ENCODE data around the gene FRRS1L.

The FRRS1L gene

GRCh38 chr9:109108318-109108717, 58.7 kb downstream of the FRRS1L start:
- no peak for DNase-seq (ENCODE audit: low spot score)
- no peak overlapping the region for H3K27ac ChIP-seq
- TF ChIP-seq CTCF (conservative IDR thresholded peaks at IDR 0.05; ENCODE audit: low read depth) = no peak
- ChIA-PET POLR2A (ENCODE audit: low non-redundant PET) (no interaction called here), CTCF (no interaction called here)

- H3K27ac ChIP-seq = peak overlapping the region; percentile 77
- CTCF ChIA-PET = interaction anchor here (0.7 kb wide), 1 partner anchor 137 kb away, joined by 3 read pairs; no protein-coding TSS in a partner anchor
- POLR2A ChIA-PET (ENCODE audit: low non-redundant PET) = interaction anchor here (0.7 kb wide), 1 partner anchor 94 kb away, joined by 7 read pairs; no protein-coding TSS in a partner anchor
- no peak for TF ChIP-seq CTCF (conservative IDR thresholded peaks at IDR 0.05; ENCODE audit: low read depth)
- peak; percentile 88 for DNase-seq (ENCODE audit: low spot score)
Observed at GRCh38 chr9:109107402-109108240, 59.4 kb downstream of the FRRS1L start.

GRCh38 chr9:109101810-109102209, 65.2 kb downstream of the FRRS1L start:
- TF ChIP-seq CTCF (conservative IDR thresholded peaks at IDR 0.05; ENCODE audit: low read depth) = no peak
- H3K27ac ChIP-seq = no peak overlapping the region
- CTCF ChIA-PET = interaction anchor here (0.7 kb wide), 1 partner anchor 218 kb away, joined by 3 read pairs; no protein-coding TSS in a partner anchor
- POLR2A ChIA-PET (ENCODE audit: low non-redundant PET) = no interaction called here
- peak; percentile 82 for DNase-seq (ENCODE audit: low spot score)

GRCh38 chr9:109101202-109101595, 65.8 kb downstream of the FRRS1L start:
- no peak for DNase-seq (ENCODE audit: low spot score)
- H3K27ac ChIP-seq = no peak overlapping the region
- no peak for TF ChIP-seq CTCF (conservative IDR thresholded peaks at IDR 0.05; ENCODE audit: low read depth)
- ChIA-PET POLR2A (ENCODE audit: low non-redundant PET) (no interaction called here), CTCF (no interaction called here)

- DNase-seq (ENCODE audit: low spot score) = no peak
- no peak overlapping the region for H3K27ac ChIP-seq
- CTCF ChIA-PET = interaction anchor here (0.6 kb wide), 1 partner anchor 219 kb away, joined by 4 read pairs; no protein-coding TSS in a partner anchor
- no peak for TF ChIP-seq CTCF (conservative IDR thresholded peaks at IDR 0.05; ENCODE audit: low read depth)
- POLR2A ChIA-PET (ENCODE audit: low non-redundant PET) = no interaction called here
Observed at GRCh38 chr9:109100543-109101201, 66.4 kb downstream of the FRRS1L start.

GRCh38 chr9:109098960-109099308, 68.1 kb downstream of the FRRS1L start:
- TF ChIP-seq CTCF (conservative IDR thresholded peaks at IDR 0.05; ENCODE audit: low read depth) = no peak
- DNase-seq (ENCODE audit: low spot score) = no peak
- ChIA-PET CTCF (interaction anchor here (0.6 kb wide), 1 partner anchor 1647 kb away, joined by 4 read pairs; no protein-coding TSS in a partner anchor), POLR2A (ENCODE audit: low non-redundant PET) (no interaction called here)
- no peak overlapping the region for H3K27ac ChIP-seq
